GM21381 (cell line): Measurements from ENCODE around the gene RAB7A.

Experiments used
- ATAC-seq: cut with Tn5 transposase; IDR thresholded peaks from one replicate; pipeline ENCODE4 v1.9.1; 2021; ENCODE audit warnings: mild to moderate bottlenecking, moderate library complexity; ENCODE audit not compliant: unreplicated experiment

Gene RAB7A

DNA sequence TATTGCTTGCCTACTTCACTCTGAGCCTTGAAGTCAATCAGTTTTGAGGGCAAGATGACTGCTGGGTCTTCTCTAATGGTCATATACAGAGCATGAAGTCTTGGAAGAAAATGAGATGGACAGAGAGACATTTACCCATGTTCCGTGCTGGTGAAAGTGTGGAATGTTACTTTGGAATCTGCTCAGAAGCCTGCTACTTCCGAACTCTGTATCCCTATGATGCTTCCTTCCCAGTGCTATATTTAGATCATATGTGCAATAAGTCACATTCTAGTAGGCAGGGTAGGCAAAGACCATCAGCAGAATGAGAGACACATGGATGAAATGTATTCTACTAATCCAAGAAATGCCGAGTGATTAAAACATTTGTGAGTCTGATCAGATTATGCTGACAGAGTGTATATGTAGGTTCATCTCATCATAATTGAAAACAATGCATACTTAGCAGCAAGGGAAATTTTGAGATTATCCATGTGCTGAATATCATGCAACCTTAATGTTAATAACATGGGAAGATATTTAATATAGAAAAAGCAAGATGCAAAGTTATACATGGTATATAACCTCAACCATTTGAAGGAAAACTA lies 60.5 kb downstream of the RAB7A start:
- no peak for ATAC-seq

GRCh38 chr3:128787256-128788253 lies 61.6 kb downstream of the RAB7A start:
- ATAC-seq: no peak

DNA sequence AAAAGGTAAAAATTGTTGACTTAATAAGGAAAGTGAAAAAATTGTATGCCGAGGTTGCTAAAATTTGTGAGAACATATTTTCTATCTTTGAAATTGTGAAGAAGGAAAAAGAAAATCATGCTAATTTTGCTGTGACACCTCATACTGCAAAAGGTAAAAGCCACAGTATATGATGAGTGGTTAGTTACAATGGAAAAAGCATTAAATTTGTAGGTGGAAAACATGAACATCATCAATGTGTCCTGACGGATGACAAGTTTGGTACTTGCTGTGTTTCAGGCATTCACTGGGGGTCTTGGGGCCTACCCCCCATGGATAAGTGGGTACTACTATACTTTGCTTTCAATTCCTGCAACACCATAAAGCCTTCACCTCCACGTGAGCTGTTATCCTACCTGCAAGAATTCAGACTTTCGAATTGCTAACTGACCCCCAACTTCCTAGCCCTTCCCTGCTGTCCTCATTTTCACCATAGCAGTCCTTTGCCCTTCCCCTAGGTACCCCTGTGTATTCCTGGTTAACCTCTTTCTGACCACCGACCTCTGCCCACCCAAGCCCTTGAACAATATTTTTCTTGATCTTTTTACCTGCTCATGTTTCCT lies 62.4 kb downstream of the RAB7A start:
- no peak for ATAC-seq

GRCh38 chr3:128794067-128794768 lies 68.2 kb downstream of the RAB7A start:
- peak; percentile 23 for ATAC-seq

GRCh38 chr3:128794770-128795649 lies 69.0 kb downstream of the RAB7A start:
- ATAC-seq: peak; percentile 54

DNA sequence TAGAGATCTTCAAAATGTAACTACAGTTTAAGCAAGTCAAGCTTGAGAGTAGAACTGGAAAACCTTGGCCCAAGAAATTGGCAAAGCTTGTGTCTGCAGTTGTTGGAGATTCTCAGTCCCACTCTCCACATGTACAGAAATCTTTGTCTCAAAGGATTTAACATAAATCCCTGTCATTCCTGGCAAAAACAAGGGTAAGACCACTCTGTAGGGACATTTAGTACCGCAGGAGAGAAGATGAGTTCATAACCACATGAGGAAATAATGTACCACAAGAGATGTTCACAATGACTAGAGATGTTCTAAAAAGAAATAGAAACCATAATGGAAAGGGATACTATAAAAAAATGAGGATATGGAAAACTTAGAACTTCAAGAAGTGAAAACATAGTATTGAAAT lies 73.7 kb downstream of the RAB7A start:
- ATAC-seq: no peak

DNA sequence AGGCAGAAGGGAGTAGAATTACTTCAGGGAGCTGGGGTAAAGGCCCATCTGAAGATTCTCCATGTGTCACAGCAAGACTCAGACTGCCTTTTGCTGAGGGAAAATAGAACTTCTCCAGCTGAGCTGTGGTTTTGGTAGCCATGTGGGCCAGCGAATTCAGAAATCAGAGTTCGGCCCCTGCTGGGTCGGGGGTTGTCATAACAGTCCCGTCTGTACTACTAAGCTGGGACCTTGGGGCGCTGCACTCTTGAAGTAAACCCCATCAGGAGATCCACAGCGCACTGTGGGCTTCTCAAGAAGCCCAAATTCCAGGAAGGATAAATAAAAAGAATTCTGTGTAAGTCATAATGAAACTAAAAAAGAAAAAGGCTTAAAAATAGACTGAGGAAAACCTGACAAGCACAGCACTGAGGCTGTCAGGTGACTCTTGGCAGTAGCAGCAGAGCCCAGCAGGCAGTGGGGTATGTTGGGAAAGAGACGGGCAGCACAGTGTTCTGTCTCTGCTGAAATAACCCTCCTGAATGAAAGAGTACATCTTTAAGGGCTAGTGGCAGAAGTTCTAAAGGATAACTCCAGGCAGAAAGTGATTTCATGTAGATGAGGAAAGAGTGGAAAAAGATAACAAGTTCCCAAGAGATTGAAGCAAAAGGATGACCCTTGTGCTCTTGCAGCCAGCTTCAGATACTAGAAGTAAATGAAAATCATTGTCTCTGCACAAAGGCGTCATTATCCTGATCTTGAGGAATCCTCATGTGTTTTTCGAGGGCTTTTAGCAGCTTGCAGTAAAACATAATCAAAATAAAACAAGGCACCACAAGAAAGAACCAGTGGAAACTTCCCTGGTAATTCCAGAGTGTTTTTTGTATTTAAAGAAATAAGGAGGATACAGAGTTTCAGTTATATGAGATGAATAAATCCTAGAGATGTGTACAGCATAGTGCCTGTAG lies 74.5 kb downstream of the RAB7A start:
- no peak for ATAC-seq

- no peak for ATAC-seq
Observed at GRCh38 chr3:128801779-128802380, 75.9 kb downstream of the RAB7A start.

DNA sequence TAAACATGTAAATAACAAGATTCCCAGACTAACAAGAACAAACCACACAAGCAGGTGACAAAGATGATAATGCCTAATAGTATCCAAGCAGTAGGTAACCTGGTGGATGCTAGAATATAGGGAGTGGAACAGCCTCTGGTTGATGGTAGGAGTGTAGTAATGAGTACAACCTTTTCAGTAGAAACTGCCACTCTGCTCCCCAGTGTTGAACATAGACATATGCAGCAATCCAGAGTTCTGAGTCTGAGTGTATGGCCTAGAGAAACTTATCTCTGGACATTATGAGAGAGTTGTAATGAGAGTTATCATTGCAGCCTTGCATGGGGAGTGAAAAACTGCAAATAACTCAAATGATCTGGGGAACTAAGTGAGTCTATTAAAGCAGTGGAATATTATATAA lies 77.3 kb downstream of the RAB7A start:
- ATAC-seq: no peak

DNA sequence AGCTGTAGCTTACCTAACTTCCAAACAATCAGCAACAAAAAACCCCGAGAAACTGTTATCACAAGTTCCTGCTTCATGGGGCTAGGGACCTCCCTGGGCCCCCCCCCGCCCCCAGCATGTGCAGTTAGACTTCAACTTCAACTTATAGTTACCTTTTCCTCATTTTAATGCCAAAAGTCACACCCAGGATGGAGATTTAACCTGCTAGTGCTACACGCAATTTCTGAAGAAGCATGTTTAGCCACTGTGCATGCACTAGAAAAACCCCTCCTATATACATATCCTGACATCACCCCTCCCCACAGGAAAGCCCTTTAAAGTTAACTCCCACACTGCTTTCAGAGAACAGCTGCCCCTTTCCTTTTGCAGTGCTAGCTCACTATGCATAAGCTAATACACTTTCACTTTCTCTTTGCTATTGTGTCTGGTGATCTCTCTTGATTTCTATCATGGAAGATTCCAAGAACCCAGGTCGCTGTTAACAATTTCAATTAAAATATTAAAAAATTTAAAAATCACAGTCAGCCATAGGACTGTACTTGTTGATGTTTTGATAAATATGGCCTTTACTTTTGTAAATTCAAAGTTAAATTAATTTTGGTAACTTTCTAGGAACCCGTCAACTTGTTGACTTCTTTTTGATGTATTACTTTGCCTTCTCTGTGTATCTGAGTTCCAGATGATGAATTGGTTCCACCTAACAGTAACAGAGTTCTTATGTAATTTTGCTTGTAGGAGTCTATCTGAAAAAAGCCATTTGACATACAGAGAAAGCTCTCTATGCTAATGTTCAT lies 78.2 kb downstream of the RAB7A start:
- peak; percentile 66 for ATAC-seq

DNA sequence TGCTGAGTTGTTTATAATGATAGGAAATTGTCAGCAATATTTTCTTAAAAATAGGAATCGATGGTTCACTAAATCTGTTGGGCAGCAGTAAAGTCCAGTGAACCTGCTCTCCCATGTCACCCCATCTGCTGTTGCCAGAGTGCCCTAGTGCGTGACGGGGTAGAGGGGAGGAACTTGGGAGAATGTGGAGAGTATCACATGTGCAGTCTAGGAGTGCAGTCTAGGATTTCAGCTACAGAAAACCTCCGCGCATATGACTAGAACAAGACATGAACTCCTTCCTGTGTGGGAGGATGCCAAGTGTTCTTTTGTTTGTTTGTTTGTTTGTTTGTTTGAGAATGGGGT lies 78.8 kb downstream of the RAB7A start:
- ATAC-seq: no peak

- no peak for ATAC-seq
Observed at GRCh38 chr3:128805772-128806171, 79.8 kb downstream of the RAB7A start.

- no peak for ATAC-seq
Observed at GRCh38 chr3:128806588-128806987, 80.6 kb downstream of the RAB7A start.

DNA sequence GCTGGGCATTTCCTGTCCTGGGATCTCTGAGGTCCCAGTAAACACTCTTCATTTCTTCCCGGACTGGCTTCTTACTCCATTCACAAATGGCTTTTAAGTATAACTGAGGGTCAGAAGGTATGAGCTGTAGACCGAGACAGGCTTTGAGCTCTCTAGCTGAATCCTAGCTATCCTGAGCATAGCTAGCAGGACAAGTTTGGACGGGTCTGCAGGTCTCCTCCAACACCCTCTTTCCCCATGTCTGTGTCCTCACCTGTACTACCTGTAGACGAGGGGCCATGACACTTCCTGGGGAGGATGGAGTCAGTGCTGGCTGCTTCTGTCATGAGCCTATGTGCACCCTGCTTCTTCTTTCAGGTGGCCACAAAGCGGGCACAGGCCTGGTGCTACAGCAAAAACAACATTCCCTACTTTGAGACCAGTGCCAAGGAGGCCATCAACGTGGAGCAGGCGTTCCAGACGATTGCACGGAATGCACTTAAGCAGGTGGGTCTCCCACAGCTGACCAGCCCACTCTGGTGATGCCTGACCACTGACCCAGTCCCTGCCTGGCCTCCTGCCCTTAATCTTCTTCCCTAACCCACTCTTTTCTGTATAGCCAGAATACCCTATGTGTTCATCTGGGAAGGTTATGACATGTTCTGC lies 81.3 kb downstream of the RAB7A start:
- no peak for ATAC-seq

- ATAC-seq: no peak
Observed at GRCh38 chr3:128808672-128809071, 82.7 kb downstream of the RAB7A start.

DNA sequence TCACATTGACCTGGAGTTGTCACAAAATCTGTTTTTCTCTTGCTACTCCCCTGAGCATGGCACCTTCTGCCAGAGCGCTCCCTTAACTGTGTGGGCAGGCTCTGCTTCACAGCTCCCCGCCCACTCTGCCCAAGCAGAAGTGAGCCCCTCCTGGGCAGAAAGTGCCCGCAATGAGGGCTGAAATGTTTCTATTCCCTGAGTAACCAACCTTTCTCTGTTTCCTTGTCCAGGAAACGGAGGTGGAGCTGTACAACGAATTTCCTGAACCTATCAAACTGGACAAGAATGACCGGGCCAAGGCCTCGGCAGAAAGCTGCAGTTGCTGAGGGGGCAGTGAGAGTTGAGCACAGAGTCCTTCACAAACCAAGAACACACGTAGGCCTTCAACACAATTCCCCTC lies 87.1 kb downstream of the RAB7A start:
- no peak for ATAC-seq

- no peak for ATAC-seq
Observed at GRCh38 chr3:128814060-128814459, 88.1 kb downstream of the RAB7A start.
